Uterus (tissue), 2 donors: ENCODE measurements around the gene SLC44A3.

Source experiments
- POLR2A ChIP-seq, 2 donors: fragments of 450-650 bp; IDR thresholded peaks; one replicate each; pipeline ENCODE4 v1.6.1; 2016; ENCODE audit warnings: antibody characterized with exemption in 2 of 2, mild to moderate bottlenecking in 1 of 2, moderate library complexity in 1 of 2
- TF ChIP-seq, protein P1 (sequence below), 4 experiments: fragments of 200-600 bp in 2 of 4; fragments of 450-650 bp in 2 of 4; sonication (generic) in 2 of 4; IDR thresholded peaks; one replicate each; pipeline ENCODE4 v1.5.1; 2016 to 2019; ENCODE audit warnings: antibody characterized with exemption in 4 of 4, mild to moderate bottlenecking in 2 of 4, moderate library complexity in 1 of 4

DNA sequence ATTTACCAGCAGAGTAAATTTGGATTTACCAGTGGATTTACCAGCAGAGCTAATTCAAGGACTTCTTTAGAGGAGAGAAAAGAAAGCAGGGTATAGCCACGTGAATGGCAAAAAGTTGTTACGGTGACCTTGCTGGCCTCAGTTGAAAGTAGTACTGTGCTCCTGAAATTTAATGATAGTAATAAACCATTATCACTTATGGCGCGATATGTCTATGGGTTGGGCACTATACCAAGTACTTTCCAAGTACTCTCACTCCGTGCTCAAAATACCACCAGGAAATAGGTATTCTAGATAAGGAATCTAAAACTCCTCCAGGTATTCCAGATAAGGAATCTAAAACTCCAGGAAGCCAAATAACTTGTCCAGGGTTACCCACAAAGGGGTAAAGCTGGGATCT is 35.8 kb downstream of the SLC44A3 start:
- TF ChIP-seq, protein P1, sequence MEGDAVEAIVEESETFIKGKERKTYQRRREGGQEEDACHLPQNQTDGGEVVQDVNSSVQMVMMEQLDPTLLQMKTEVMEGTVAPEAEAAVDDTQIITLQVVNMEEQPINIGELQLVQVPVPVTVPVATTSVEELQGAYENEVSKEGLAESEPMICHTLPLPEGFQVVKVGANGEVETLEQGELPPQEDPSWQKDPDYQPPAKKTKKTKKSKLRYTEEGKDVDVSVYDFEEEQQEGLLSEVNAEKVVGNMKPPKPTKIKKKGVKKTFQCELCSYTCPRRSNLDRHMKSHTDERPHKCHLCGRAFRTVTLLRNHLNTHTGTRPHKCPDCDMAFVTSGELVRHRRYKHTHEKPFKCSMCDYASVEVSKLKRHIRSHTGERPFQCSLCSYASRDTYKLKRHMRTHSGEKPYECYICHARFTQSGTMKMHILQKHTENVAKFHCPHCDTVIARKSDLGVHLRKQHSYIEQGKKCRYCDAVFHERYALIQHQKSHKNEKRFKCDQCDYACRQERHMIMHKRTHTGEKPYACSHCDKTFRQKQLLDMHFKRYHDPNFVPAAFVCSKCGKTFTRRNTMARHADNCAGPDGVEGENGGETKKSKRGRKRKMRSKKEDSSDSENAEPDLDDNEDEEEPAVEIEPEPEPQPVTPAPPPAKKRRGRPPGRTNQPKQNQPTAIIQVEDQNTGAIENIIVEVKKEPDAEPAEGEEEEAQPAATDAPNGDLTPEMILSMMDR (IDR thresholded peaks at IDR 0.05): no peak
- no peak for TF ChIP-seq POLR2A (IDR thresholded peaks at IDR 0.05)
